ENCODE results near the gene EPRS1.

GRCh38 chr1:220094016-220094911 is 48.0 kb upstream of the EPRS1 start, which contains the start of gene IARS2:
- TF ChIP-seq CTCF (IDR thresholded peaks at IDR 0.05) (no peak), POLR2A (IDR thresholded peaks at IDR 0.05) (peak in 1 of 2 donors; percentile 12)
